ENCODE measurements around the gene SFMBT2. TPM values are rescaled to one million over a fixed set of nuclear protein-coding genes. Genes with fewer than 3 reads are reported as not detected.
"Not testable (repeated sequence)": the region's sequence is repeated elsewhere in the genome, so short reads cannot be mapped to it uniquely, and the experiment has no call there.

SFMBT2 gene
- total and polyA plus RNA-seq, 9 donors, result 6.1 to 9.8 (median 7.7) TPM

- no peak overlapping the region for H3K27ac ChIP-seq (ENCODE audit: low read length)
These were observed 7.2 kb downstream of the SFMBT2 start for GRCh38 chr10:7403620-7404019.

GRCh38 chr10:7401782-7402181 lies 9.1 kb downstream of the SFMBT2 start:
- H3K4me1 ChIP-seq (ENCODE audit: control insufficient read depth, insufficient read depth, low read length), result peaks cover 11% of the 10 kb centered on the region
- H3K4me3 ChIP-seq (ENCODE audit: low read length), result no peak overlapping the region
- 80% methylated on average over 5 of the region's 8 CpGs for WGBS (ENCODE audit: insufficient coverage)
- no peak overlapping the region for H3K27ac ChIP-seq (ENCODE audit: low read length)
- H3K27me3 ChIP-seq (ENCODE audit: control insufficient read depth, insufficient read depth, low read length), result no peaks in the 10 kb centered on the region
- DNase-seq, result peak; percentile 18
- no peaks in the 10 kb centered on the region for H3K36me3 ChIP-seq (ENCODE audit: control insufficient read depth, insufficient read depth, low read length)
- H3K9me3 ChIP-seq (replicated peaks; ENCODE audit: control insufficient read depth, low read depth, low read length), result no peaks in the 10 kb centered on the region

More at GRCh38 chr10:7403620-7404019, 7.2 kb downstream of the SFMBT2 start:
- peaks cover 15% of the 10 kb centered on the region for H3K27me3 ChIP-seq (ENCODE audit: control insufficient read depth, insufficient read depth, low read length)
- H3K4me3 ChIP-seq (ENCODE audit: low read length), result no peak overlapping the region
- H3K9me3 ChIP-seq (replicated peaks; ENCODE audit: control insufficient read depth, low read depth, low read length), result no peaks in the 10 kb centered on the region
- no CpG with 5 or more reads among the region's 1 CpG for WGBS (ENCODE audit: insufficient coverage)
- H3K36me3 ChIP-seq (ENCODE audit: control insufficient read depth, insufficient read depth, low read length), result no peaks in the 10 kb centered on the region
- peaks cover 27% of the 10 kb centered on the region for H3K4me1 ChIP-seq (ENCODE audit: control insufficient read depth, insufficient read depth, low read length)
- DNase-seq, result no peak

- WGBS (ENCODE audit: insufficient coverage), result no CpG with 5 or more reads among the region's 6 CpGs
- no peaks in the 10 kb centered on the region for H3K36me3 ChIP-seq (ENCODE audit: control insufficient read depth, insufficient read depth, low read length)
- peaks cover 8% of the 10 kb centered on the region for H3K4me1 ChIP-seq (ENCODE audit: control insufficient read depth, insufficient read depth, low read length)
- no peaks in the 10 kb centered on the region for H3K9me3 ChIP-seq (replicated peaks; ENCODE audit: control insufficient read depth, low read depth, low read length)
- H3K27me3 ChIP-seq (ENCODE audit: control insufficient read depth, insufficient read depth, low read length), result no peaks in the 10 kb centered on the region
- DNase-seq, result no peak
- no peak overlapping the region for H3K27ac ChIP-seq (ENCODE audit: low read length)
- H3K4me3 ChIP-seq (ENCODE audit: low read length), result no peak overlapping the region
These were observed 9.7 kb downstream of the SFMBT2 start for GRCh38 chr10:7401156-7401555.

- H3K27me3 ChIP-seq (ENCODE audit: control insufficient read depth, insufficient read depth, low read length), result no peaks in the 10 kb centered on the region
- H3K9me3 ChIP-seq (replicated peaks; ENCODE audit: control insufficient read depth, low read depth, low read length), result no peaks in the 10 kb centered on the region
- no peaks in the 10 kb centered on the region for H3K36me3 ChIP-seq (ENCODE audit: control insufficient read depth, insufficient read depth, low read length)
- H3K4me3 ChIP-seq (ENCODE audit: low read length), result no peak overlapping the region
- whole genome bisulfite sequencing (ENCODE audit: insufficient coverage), result 50% methylated on average over 5 of the region's 10 CpGs
- peak; percentile 19 for DNase-seq
- H3K4me1 ChIP-seq (ENCODE audit: control insufficient read depth, insufficient read depth, low read length), result peaks cover 8% of the 10 kb centered on the region
- H3K27ac ChIP-seq (ENCODE audit: low read length), result no peak overlapping the region
These were observed 10.6 kb downstream of the SFMBT2 start for GRCh38 chr10:7400068-7400715.

GRCh38 chr10:7399533-7399932 lies 11.3 kb downstream of the SFMBT2 start:
- no peaks in the 10 kb centered on the region for H3K27me3 ChIP-seq (ENCODE audit: control insufficient read depth, insufficient read depth, low read length)
- H3K9me3 ChIP-seq (replicated peaks; ENCODE audit: control insufficient read depth, low read depth, low read length), result no peaks in the 10 kb centered on the region
- no CpG with 5 or more reads among the region's 3 CpGs for WGBS (ENCODE audit: insufficient coverage)
- H3K27ac ChIP-seq (ENCODE audit: low read length), result no peak overlapping the region
- no peaks in the 10 kb centered on the region for H3K36me3 ChIP-seq (ENCODE audit: control insufficient read depth, insufficient read depth, low read length)
- DNase-seq, result no peak
- H3K4me3 ChIP-seq (ENCODE audit: low read length), result no peak overlapping the region
- peaks cover 8% of the 10 kb centered on the region for H3K4me1 ChIP-seq (ENCODE audit: control insufficient read depth, insufficient read depth, low read length)

GRCh38 chr10:7397049-7398035 lies 13.5 kb downstream of the SFMBT2 start:
- H3K27ac ChIP-seq (ENCODE audit: low read length), result peak overlapping the region; percentile 11

GRCh38 chr10:7392301-7392700 lies 18.5 kb downstream of the SFMBT2 start:
- not testable (repeated sequence) for H3K27me3 ChIP-seq (ENCODE audit: control insufficient read depth, insufficient read depth, low read length); H3K27ac ChIP-seq (ENCODE audit: low read length); H3K9me3 ChIP-seq (replicated peaks; ENCODE audit: control insufficient read depth, low read depth, low read length); H3K4me1 ChIP-seq (ENCODE audit: control insufficient read depth, insufficient read depth, low read length); H3K4me3 ChIP-seq (ENCODE audit: low read length); H3K36me3 ChIP-seq (ENCODE audit: control insufficient read depth, insufficient read depth, low read length); DNase-seq
- no CpG with 5 or more reads among the region's 5 CpGs for WGBS (ENCODE audit: insufficient coverage)

More at GRCh38 chr10:7397049-7398035, 13.5 kb downstream of the SFMBT2 start:
- peaks cover 8% of the 10 kb centered on the region for H3K4me1 ChIP-seq (ENCODE audit: control insufficient read depth, insufficient read depth, low read length)
- H3K36me3 ChIP-seq (ENCODE audit: control insufficient read depth, insufficient read depth, low read length), result no peaks in the 10 kb centered on the region
- DNase-seq, result peak; percentile 46
- no peaks in the 10 kb centered on the region for H3K27me3 ChIP-seq (ENCODE audit: control insufficient read depth, insufficient read depth, low read length)
- no peak overlapping the region for H3K4me3 ChIP-seq (ENCODE audit: low read length)
- WGBS (ENCODE audit: insufficient coverage), result 83% methylated on average over 11 of the region's 17 CpGs
- no peaks in the 10 kb centered on the region for H3K9me3 ChIP-seq (replicated peaks; ENCODE audit: control insufficient read depth, low read depth, low read length)

- H3K4me1 ChIP-seq (ENCODE audit: control insufficient read depth, insufficient read depth, low read length), result no peaks in the 10 kb centered on the region
- no peaks in the 10 kb centered on the region for H3K27me3 ChIP-seq (ENCODE audit: control insufficient read depth, insufficient read depth, low read length)
- WGBS (ENCODE audit: insufficient coverage), result no CpG with 5 or more reads among the region's 6 CpGs
- H3K4me3 ChIP-seq (ENCODE audit: low read length), result no peak overlapping the region
- no peaks in the 10 kb centered on the region for H3K36me3 ChIP-seq (ENCODE audit: control insufficient read depth, insufficient read depth, low read length)
- no peak for DNase-seq
- H3K9me3 ChIP-seq (replicated peaks; ENCODE audit: control insufficient read depth, low read depth, low read length), result no peaks in the 10 kb centered on the region
- H3K27ac ChIP-seq (ENCODE audit: low read length), result no peak overlapping the region
These were observed 19.1 kb downstream of the SFMBT2 start for GRCh38 chr10:7391748-7392147.

GRCh38 chr10:7390689-7391110 lies 20.1 kb downstream of the SFMBT2 start:
- WGBS (ENCODE audit: insufficient coverage), result 86% methylated on average over 1 of the region's 6 CpGs
- not testable (repeated sequence) for H3K36me3 ChIP-seq (ENCODE audit: control insufficient read depth, insufficient read depth, low read length); H3K4me3 ChIP-seq (ENCODE audit: low read length); H3K27me3 ChIP-seq (ENCODE audit: control insufficient read depth, insufficient read depth, low read length); H3K4me1 ChIP-seq (ENCODE audit: control insufficient read depth, insufficient read depth, low read length); DNase-seq; H3K9me3 ChIP-seq (replicated peaks; ENCODE audit: control insufficient read depth, low read depth, low read length); H3K27ac ChIP-seq (ENCODE audit: low read length)

- WGBS (ENCODE audit: insufficient coverage), result 92% methylated on average over 2 of the region's 3 CpGs
- no peak overlapping the region for H3K4me3 ChIP-seq (ENCODE audit: low read length)
- no peak for DNase-seq
- no peaks in the 10 kb centered on the region for H3K4me1 ChIP-seq (ENCODE audit: control insufficient read depth, insufficient read depth, low read length)
- no peaks in the 10 kb centered on the region for H3K9me3 ChIP-seq (replicated peaks; ENCODE audit: control insufficient read depth, low read depth, low read length)
- H3K36me3 ChIP-seq (ENCODE audit: control insufficient read depth, insufficient read depth, low read length), result no peaks in the 10 kb centered on the region
- H3K27ac ChIP-seq (ENCODE audit: low read length), result no peak overlapping the region
- H3K27me3 ChIP-seq (ENCODE audit: control insufficient read depth, insufficient read depth, low read length), result no peaks in the 10 kb centered on the region
These were observed 21.0 kb downstream of the SFMBT2 start for GRCh38 chr10:7389844-7390243.
